Measurements from ENCODE around the gene POU2AF1. TPM values are rescaled to one million over a fixed set of nuclear protein-coding genes. Genes with fewer than 3 reads are reported as not detected.

Gene POU2AF1
- total RNA-seq, 1 donor from 2014 or later: not detected

- Mint-ChIP-seq H3K36me3 (ENCODE audit: low read depth) (no peaks in the 10 kb centered on the region), H3K27me3 (ENCODE audit: low read depth) (no peaks in the 10 kb centered on the region), H3K9me3 (no peaks in the 10 kb centered on the region), H3K27ac (ENCODE audit: unreplicated experiment) (no peak overlapping the region), H3K4me1 (peaks cover 14% of the 10 kb centered on the region), H3K4me3 (no peak overlapping the region)
- no peak for DNase-seq (ENCODE audit: low read depth, low spot score)
- no peak for TF ChIP-seq CTCF (conservative IDR thresholded peaks at IDR 0.05)
Measured at GRCh38 chr11:111413849-111414248, 34.8 kb upstream of the POU2AF1 start.

DNA sequence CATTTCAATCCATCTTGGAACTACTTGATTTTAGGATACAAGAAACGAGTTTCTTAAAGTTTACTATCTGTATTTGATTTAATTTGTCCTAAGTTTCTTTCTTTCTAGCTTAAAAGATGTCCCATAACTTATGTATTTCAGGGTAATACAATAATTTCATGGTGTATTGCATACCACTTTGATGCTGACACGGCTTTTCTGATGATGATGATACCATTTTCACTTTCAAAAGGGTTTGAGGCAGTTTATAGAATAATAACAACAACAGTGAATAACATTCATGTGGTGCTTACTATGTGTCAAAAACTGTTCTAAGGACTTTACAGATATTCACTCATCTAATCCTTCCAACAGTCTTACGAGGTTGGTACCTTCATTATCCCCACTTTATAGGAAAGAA, 33.2 kb upstream of the POU2AF1 start:
- Mint-ChIP-seq H3K27me3 (ENCODE audit: low read depth) (no peaks in the 10 kb centered on the region), H3K9me3 (no peaks in the 10 kb centered on the region), H3K4me3 (no peak overlapping the region), H3K27ac (ENCODE audit: unreplicated experiment) (no peak overlapping the region), H3K4me1 (peaks cover 8% of the 10 kb centered on the region), H3K36me3 (ENCODE audit: low read depth) (no peaks in the 10 kb centered on the region)
- TF ChIP-seq CTCF (conservative IDR thresholded peaks at IDR 0.05): no peak
- DNase-seq (ENCODE audit: low read depth, low spot score): no peak

- Mint-ChIP-seq H3K27me3 (ENCODE audit: low read depth) (no peaks in the 10 kb centered on the region), H3K27ac (ENCODE audit: unreplicated experiment) (no peak overlapping the region), H3K9me3 (no peaks in the 10 kb centered on the region), H3K4me1 (no peaks in the 10 kb centered on the region), H3K36me3 (ENCODE audit: low read depth) (no peaks in the 10 kb centered on the region), H3K4me3 (no peak overlapping the region)
- no peak for DNase-seq (ENCODE audit: low read depth, low spot score)
- no peak for TF ChIP-seq CTCF (conservative IDR thresholded peaks at IDR 0.05)
Measured at GRCh38 chr11:111411456-111411855, 32.4 kb upstream of the POU2AF1 start.

GRCh38 chr11:111410951-111411350, 31.9 kb upstream of the POU2AF1 start:
- no peak for DNase-seq (ENCODE audit: low read depth, low spot score)
- no peak for TF ChIP-seq CTCF (conservative IDR thresholded peaks at IDR 0.05)
- Mint-ChIP-seq H3K27me3 (ENCODE audit: low read depth) (peaks cover 3% of the 10 kb centered on the region), H3K36me3 (ENCODE audit: low read depth) (no peaks in the 10 kb centered on the region), H3K27ac (ENCODE audit: unreplicated experiment) (no peak overlapping the region), H3K4me1 (no peaks in the 10 kb centered on the region), H3K4me3 (no peak overlapping the region), H3K9me3 (no peaks in the 10 kb centered on the region)

DNA sequence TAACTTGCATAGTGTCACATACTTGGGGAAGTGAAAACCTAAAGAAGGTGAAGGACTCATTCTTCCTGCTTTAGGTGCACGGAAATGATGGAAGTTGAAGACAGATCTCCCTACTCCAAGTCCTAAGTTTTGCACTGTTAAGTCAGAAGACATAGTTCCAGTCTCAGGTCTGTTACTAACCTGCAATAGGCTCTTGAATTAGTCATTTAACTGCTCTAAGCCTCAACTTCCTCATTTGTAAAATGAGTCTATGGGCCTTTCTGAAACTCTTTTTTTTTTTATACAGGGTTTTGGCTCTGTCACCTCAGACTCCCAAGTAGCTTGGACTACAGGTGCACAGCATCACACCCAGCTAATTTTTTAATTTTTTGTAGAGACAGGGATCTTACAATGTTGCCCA, 30.8 kb upstream of the POU2AF1 start:
- Mint-ChIP-seq H3K4me3 (no peak overlapping the region), H3K36me3 (ENCODE audit: low read depth) (no peaks in the 10 kb centered on the region), H3K4me1 (no peaks in the 10 kb centered on the region), H3K27me3 (ENCODE audit: low read depth) (peaks cover 4% of the 10 kb centered on the region), H3K27ac (ENCODE audit: unreplicated experiment) (no peak overlapping the region), H3K9me3 (no peaks in the 10 kb centered on the region)
- TF ChIP-seq CTCF (conservative IDR thresholded peaks at IDR 0.05): no peak
- no peak for DNase-seq (ENCODE audit: low read depth, low spot score)
